BJ (cell line): ENCODE measurements around the gene MARK3. TPM values are rescaled to one million over a fixed set of nuclear protein-coding genes. Genes with fewer than 3 reads are reported as not detected.

Experiments used
- CTCF ChIA-PET: fragments of 350-600 bp; formaldehyde crosslinking; extraction: SDS; loops from one replicate; lab custom pipeline; 2021; ENCODE audit warnings: antibody characterized with exemption, inconsistent platforms; lab: Yijun Ruan, JAX
- POLR2A ChIA-PET: fragments of 300-600 bp; sonication (Branson Sonifier 250); formaldehyde crosslinking; extraction: SDS; loops from one replicate; lab custom pipeline; 2021; ENCODE audit warnings: antibody characterized with exemption; lab: Charles Lee
- DNase-seq: peaks from one replicate; pipeline ENCODE4 v3.0.0-alpha.2; 2011; ENCODE audit warnings: low read depth
- H3K27me3 ChIP-seq: 2 replicates; pipeline ENCODE4 v1.6.0; 2011; ENCODE audit warnings: low read length; ENCODE audit not compliant: control insufficient read depth, insufficient read depth
- H3K36me3 ChIP-seq: 2 replicates; pipeline ENCODE4 v1.5.1; 2011; ENCODE audit warnings: low read length; ENCODE audit not compliant: control insufficient read depth, insufficient read depth
- H3K4me3 ChIP-seq: 2 replicates; pipeline ENCODE4 v1.5.1; 2011; ENCODE audit warnings: low read depth, mild to moderate bottlenecking, control low read depth, low read length
- CTCF ChIP-seq: IDR thresholded peaks from 2 replicates; pipeline ENCODE4 v1.5.1; 2011; ENCODE audit warnings: low read depth, mild to moderate bottlenecking, control low read depth, inconsistent platforms, low read length, moderate library complexity; ENCODE audit not compliant: insufficient read depth
- polyA plus RNA-seq: library from polyadenylated mRNA; depleted of rRNA; stranded (reverse); fragments of >200 nt; gene quantifications from 2 replicates; pipeline ENCODE4 v1.2.3, GENCODE V29; 2011

MARK3 gene
- polyA plus RNA-seq, 1 experiment: 73.9 TPM

GRCh38 chr14:103372552-103373304 lies 12.5 kb upstream of the MARK3 start:
- ChIA-PET POLR2A (interaction anchor here (0.5 kb wide), 2 partner anchors 14 to 19 kb away, joined by 3 to 4 read pairs; no protein-coding TSS in a partner anchor), CTCF (interaction anchor here (0.6 to 3.2 kb wide), 3 partner anchors 18 to 70 kb away, joined by 3 to 15 read pairs (median 3); no protein-coding TSS in a partner anchor)
- DNase-seq: peak; percentile 71
- Histone ChIP-seq H3K27me3 (no peaks in the 10 kb centered on the region), H3K36me3 (no peaks in the 10 kb centered on the region), H3K4me3 (no peak overlapping the region)
- TF ChIP-seq CTCF: no peak

- H3K4me3 ChIP-seq: no peak overlapping the region
- TF ChIP-seq CTCF: no peak
- no peaks in the 10 kb centered on the region for H3K36me3 ChIP-seq
- DNase-seq: no peak
- CTCF ChIA-PET: interaction anchor here (3.2 kb wide), 1 partner anchor 17 kb away, joined by 15 read pairs; no protein-coding TSS in a partner anchor
- H3K27me3 ChIP-seq: no peaks in the 10 kb centered on the region
- POLR2A ChIA-PET: no interaction called here
These were observed 11.1 kb upstream of the MARK3 start for GRCh38 chr14:103374121-103374520.

- no peaks in the 10 kb centered on the region for H3K27me3 ChIP-seq
- no peak overlapping the region for H3K4me3 ChIP-seq
- CTCF ChIA-PET: interaction anchor here (0.6 to 6.2 kb wide), 3 partner anchors 13 to 969 kb away, joined by 3 to 37 read pairs (median 3); no protein-coding TSS in a partner anchor
- POLR2A ChIA-PET: no interaction called here
- no peak for DNase-seq
- no peak for TF ChIP-seq CTCF
- no peaks in the 10 kb centered on the region for H3K36me3 ChIP-seq
These were observed 7.6 kb upstream of the MARK3 start for GRCh38 chr14:103377522-103378037.

- Histone ChIP-seq H3K4me3 (no peak overlapping the region), H3K36me3 (no peaks in the 10 kb centered on the region), H3K27me3 (no peaks in the 10 kb centered on the region)
- no peak for DNase-seq
- TF ChIP-seq CTCF: no peak
- CTCF ChIA-PET: interaction anchor here (0.6 to 6.2 kb wide), 4 partner anchors 10 to 970 kb away, joined by 3 to 37 read pairs (median 3); no protein-coding TSS in a partner anchor
- POLR2A ChIA-PET: no interaction called here
These were observed 7.0 kb upstream of the MARK3 start for GRCh38 chr14:103378038-103378854.
